Measurements from ENCODE around the gene RAPSN. TPM values are rescaled to one million over a fixed set of nuclear protein-coding genes. Genes with fewer than 3 reads are reported as not detected.
A peak's percentile ranks its signal among the peaks of the same experiment; 100 is the strongest.
"Not testable (repeated sequence)": the region's sequence is repeated elsewhere in the genome, so short reads cannot be mapped to it uniquely, and the experiment has no call there.

The RAPSN gene
- total RNA-seq, 1 donor from 2014 or later = 0.39 TPM

DNA sequence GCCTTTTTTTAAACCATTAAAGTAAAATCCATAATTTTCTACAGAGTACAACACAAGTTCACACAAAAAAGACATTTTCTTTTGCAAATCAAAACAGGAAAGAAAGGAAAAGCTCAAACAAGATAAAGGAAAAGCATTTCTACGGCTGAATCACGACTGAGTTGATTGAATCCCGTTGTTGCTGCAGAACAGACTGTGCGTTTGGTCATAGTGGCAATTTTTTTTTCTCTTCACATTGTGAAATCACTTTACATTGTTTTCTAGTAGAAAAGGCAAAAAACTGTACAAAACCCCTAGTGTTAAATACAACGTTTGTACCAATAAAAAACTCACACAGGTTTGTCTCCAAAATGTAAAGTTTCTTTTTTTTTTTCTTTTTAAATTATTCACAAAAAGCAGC is 17.3 kb upstream of the RAPSN start:
- H3K36me3 Mint-ChIP-seq = peaks cover 16% of the 10 kb centered on the region

GRCh38 chr11:47464483-47464882 is 15.5 kb upstream of the RAPSN start:
- Mint-ChIP-seq H3K27ac (no peak overlapping the region), H3K4me1 (ENCODE audit: unreplicated experiment) (peaks cover 9% of the 10 kb centered on the region), H3K27me3 (no peaks in the 10 kb centered on the region), H3K9me3 (no peaks in the 10 kb centered on the region), H3K36me3 (peaks cover 13% of the 10 kb centered on the region), H3K4me3 (no peak overlapping the region)
- no peak for DNase-seq (ENCODE audit: extremely low spot score, unreplicated experiment)
- TF ChIP-seq, protein P1, sequence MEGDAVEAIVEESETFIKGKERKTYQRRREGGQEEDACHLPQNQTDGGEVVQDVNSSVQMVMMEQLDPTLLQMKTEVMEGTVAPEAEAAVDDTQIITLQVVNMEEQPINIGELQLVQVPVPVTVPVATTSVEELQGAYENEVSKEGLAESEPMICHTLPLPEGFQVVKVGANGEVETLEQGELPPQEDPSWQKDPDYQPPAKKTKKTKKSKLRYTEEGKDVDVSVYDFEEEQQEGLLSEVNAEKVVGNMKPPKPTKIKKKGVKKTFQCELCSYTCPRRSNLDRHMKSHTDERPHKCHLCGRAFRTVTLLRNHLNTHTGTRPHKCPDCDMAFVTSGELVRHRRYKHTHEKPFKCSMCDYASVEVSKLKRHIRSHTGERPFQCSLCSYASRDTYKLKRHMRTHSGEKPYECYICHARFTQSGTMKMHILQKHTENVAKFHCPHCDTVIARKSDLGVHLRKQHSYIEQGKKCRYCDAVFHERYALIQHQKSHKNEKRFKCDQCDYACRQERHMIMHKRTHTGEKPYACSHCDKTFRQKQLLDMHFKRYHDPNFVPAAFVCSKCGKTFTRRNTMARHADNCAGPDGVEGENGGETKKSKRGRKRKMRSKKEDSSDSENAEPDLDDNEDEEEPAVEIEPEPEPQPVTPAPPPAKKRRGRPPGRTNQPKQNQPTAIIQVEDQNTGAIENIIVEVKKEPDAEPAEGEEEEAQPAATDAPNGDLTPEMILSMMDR (conservative IDR thresholded peaks at IDR 0.05) = no peak

More for the DNA sequence above, 17.3 kb upstream of the RAPSN start:
- no peaks in the 10 kb centered on the region for H3K9me3 Mint-ChIP-seq
- no peak for DNase-seq (ENCODE audit: extremely low spot score, unreplicated experiment)
- TF ChIP-seq, protein P1 (conservative IDR thresholded peaks at IDR 0.05) = no peak
- H3K27me3 Mint-ChIP-seq = no peaks in the 10 kb centered on the region
- no peak overlapping the region for H3K4me3 Mint-ChIP-seq
- peaks cover 11% of the 10 kb centered on the region for H3K4me1 Mint-ChIP-seq (ENCODE audit: unreplicated experiment)
- no peak overlapping the region for H3K27ac Mint-ChIP-seq

GRCh38 chr11:47461876-47462275 is 12.9 kb upstream of the RAPSN start:
- Mint-ChIP-seq H3K27ac (no peak overlapping the region), H3K27me3 (no peaks in the 10 kb centered on the region)

GRCh38 chr11:47460571-47461235 is 11.8 kb upstream of the RAPSN start:
- TF ChIP-seq, protein P1 (conservative IDR thresholded peaks at IDR 0.05) = no peak
- no peak for DNase-seq (ENCODE audit: extremely low spot score, unreplicated experiment)
- Mint-ChIP-seq H3K27me3 (no peaks in the 10 kb centered on the region), H3K9me3 (no peaks in the 10 kb centered on the region), H3K27ac (no peak overlapping the region), H3K36me3 (peaks cover 4% of the 10 kb centered on the region), H3K4me3 (no peak overlapping the region), H3K4me1 (ENCODE audit: unreplicated experiment) (no peaks in the 10 kb centered on the region)

More at GRCh38 chr11:47461876-47462275, 12.9 kb upstream of the RAPSN start:
- TF ChIP-seq, protein P1 (conservative IDR thresholded peaks at IDR 0.05) = no peak
- H3K36me3 Mint-ChIP-seq = peaks cover 4% of the 10 kb centered on the region
- no peak overlapping the region for H3K4me3 Mint-ChIP-seq
- no peaks in the 10 kb centered on the region for H3K9me3 Mint-ChIP-seq
- no peaks in the 10 kb centered on the region for H3K4me1 Mint-ChIP-seq (ENCODE audit: unreplicated experiment)
- no peak for DNase-seq (ENCODE audit: extremely low spot score, unreplicated experiment)

DNA sequence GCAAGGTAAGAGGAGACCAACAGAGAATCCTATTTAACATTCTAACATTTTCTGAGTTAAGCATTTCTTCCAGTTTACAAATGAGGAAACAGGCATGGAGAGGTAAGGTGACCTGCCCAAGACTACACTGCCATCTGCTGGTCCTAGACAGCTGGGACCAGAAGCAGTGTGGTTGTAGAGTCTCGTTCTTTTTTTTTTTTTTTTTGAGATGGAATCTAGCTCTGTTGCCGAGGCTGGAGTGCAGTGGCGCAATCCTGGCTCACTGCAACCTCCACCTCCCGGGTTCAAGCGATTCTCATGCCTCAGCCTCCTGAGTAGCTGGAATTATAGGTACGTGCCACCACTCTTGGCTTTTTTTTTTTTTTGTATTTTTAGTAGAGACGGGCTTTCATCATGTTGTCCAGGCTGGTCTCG is 5.3 kb upstream of the RAPSN start:
- H3K9me3 Mint-ChIP-seq; H3K4me1 Mint-ChIP-seq (ENCODE audit: unreplicated experiment); H3K27me3 Mint-ChIP-seq; DNase-seq (ENCODE audit: extremely low spot score, unreplicated experiment); H3K36me3 Mint-ChIP-seq; H3K4me3 Mint-ChIP-seq: not testable (repeated sequence)
- TF ChIP-seq, protein P1 (conservative IDR thresholded peaks at IDR 0.05) = peak; percentile 81
- H3K27ac Mint-ChIP-seq = peak overlapping the region; percentile 46
